Adrenal gland (tissue), 12 donors: ENCODE data around the gene RABGAP1L. TPM values are rescaled to one million over a fixed set of nuclear protein-coding genes. Genes with fewer than 3 reads are reported as not detected.

Experiments used
- DNase-seq, 7 donors: peaks; one replicate each; pipeline ENCODE4 v3.0.0-alpha.2; 2019 to 2020
- H3K27ac ChIP-seq, 5 donors: fragments of 200-600 bp; sonication (generic) in 4 of 5; 1 replicate in 3 of 5; 2 replicates in 2 of 5; pipeline versions ENCODE4 v1.5.1 to v1.8.0; 2016 to 2020; ENCODE audit warnings: mild to moderate bottlenecking in 1 of 5
- H3K27me3 ChIP-seq: fragments of 200-600 bp; 2 replicates; pipeline ENCODE4 v1.8.0; 2021
- H3K36me3 ChIP-seq, 2 donors: fragments of 200-600 bp; replicated peaks in 1 of 2; 1 replicate in 1 of 2; 2 replicates in 1 of 2; pipeline versions ENCODE4 v1.5.1 to v1.8.0; 2018 to 2022
- H3K4me1 ChIP-seq, 2 donors: fragments of 200-600 bp; replicated peaks in 1 of 2; 1 replicate in 1 of 2; 2 replicates in 1 of 2; pipeline versions ENCODE4 v1.5.1 to v1.8.0; 2018 to 2021
- H3K4me3 ChIP-seq, 4 donors: fragments of 200-600 bp; sonication (generic) in 3 of 4; one replicate each; pipeline ENCODE4 v1.5.1; 2016 to 2018
- H3K9me3 ChIP-seq, 3 donors: fragments of 200-600 bp; sonication (generic) in 1 of 3; replicated peaks in 1 of 3; 1 replicate in 2 of 3; 2 replicates in 1 of 3; pipeline versions ENCODE4 v1.5.1 to v1.8.0; 2016 to 2021
- POLR2A ChIP-seq, 2 donors: fragments of 450-650 bp; IDR thresholded peaks; one replicate each; pipeline ENCODE4 v1.6.1; 2017; ENCODE audit warnings: antibody characterized with exemption in 2 of 2, mild to moderate bottlenecking in 2 of 2, moderate library complexity in 1 of 2
- WGBS, 4 donors: extraction: QIAGEN DNeasy Blood & Tissue Kit in 2 of 4; methylation state at CpG; one replicate each; pipeline versions ENCODE4 v1.1.5 to v1.1.7; 2013 to 2017; 5-methylcytosine and 5-hydroxymethylcytosine counted together
- intact Hi-C, 2 donors: fragments of 100-400 bp; cut with DNase I; formaldehyde crosslinking; loops; one replicate each; pipeline versions ENCODE4 v1.14.1 to v1.15.0; 2022 to 2023
- polyA plus RNA-seq, 3 donors: library from polyadenylated mRNA; stranded (reverse); fragments of 200-250 nt in 2 of 3; fragments of 350-450 nt in 1 of 3; fragmentation: Illumina TruSeq in 1 of 3; extraction: RNeasy Lipid Tissue Mini Kit (QIAGEN cat#74804) in 1 of 3; gene quantifications; one replicate each; pipeline ENCODE4 v1.2.3, GENCODE V29; 2013 to 2014
- total RNA-seq, 9 donors: library from RNA; depleted of rRNA in 4 of 9; stranded (reverse); fragments of >200 nt in 4 of 9; fragments of 120-200 nt in 1 of 9; fragmentation: NEBNext Ultra II Directional in 1 of 9; extraction: Animal tissue kit (Norgen Biotek cat#: 25700) in 1 of 9; gene quantifications; one replicate each; pipeline versions ENCODE4 v1.1.0 to v1.2.4, GENCODE V29; 2013 to 2023
- TF ChIP-seq, protein P1 (sequence below), 6 experiments: fragments of 450-650 bp in 4 of 6; fragments of 200-600 bp in 2 of 6; sonication (generic) in 1 of 6; IDR thresholded peaks; 1 replicate in 5 of 6; 2 replicates in 1 of 6; pipeline versions ENCODE4 v1.5.1 to v1.8.0; 2016 to 2021; ENCODE audit warnings: antibody characterized with exemption in 6 of 6, mild to moderate bottlenecking in 2 of 6, moderate library complexity in 1 of 6
- donor health status: healthy with polysubstance abuse.
- donor health status: Bipolar disorder and iron deficiency.
- donor health status: DM: yes; HTN: yes; CAD: no.
- donor health status: DM: no; HTN: no; CAD: no.
- donor health status: DM: no; HTN: no; CAD: no.
- donor health status: DM: yes; HTN: yes; CAD: no.

The RABGAP1L gene
- total and polyA plus RNA-seq, 12 donors: 10.4 to 29.9 (median 19.7) TPM

DNA sequence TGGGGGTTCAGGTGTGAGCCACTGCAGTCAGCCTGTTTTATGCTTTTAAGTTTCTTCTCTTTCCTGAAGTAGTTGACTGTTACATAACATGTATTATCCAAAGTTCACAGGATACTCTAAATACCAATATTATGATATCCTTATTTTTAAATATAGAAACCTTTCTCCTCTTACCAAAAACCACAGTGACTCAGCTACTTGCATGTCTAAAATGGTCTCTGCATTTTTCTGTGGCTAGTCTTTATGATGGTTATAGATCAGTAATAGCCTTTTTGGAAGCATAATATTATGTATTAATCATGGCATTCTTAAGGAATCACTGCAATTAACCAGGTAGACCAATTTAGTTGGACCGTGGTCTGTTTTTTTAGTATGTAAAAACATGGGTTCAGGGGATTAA lies 629.7 kb downstream of the RABGAP1L start:
- no peaks in the 10 kb centered on the region for H3K4me1 ChIP-seq
- H3K4me3 ChIP-seq: no peak overlapping the region
- no peak for TF ChIP-seq POLR2A (IDR thresholded peaks at IDR 0.05)
- TF ChIP-seq, protein P1, sequence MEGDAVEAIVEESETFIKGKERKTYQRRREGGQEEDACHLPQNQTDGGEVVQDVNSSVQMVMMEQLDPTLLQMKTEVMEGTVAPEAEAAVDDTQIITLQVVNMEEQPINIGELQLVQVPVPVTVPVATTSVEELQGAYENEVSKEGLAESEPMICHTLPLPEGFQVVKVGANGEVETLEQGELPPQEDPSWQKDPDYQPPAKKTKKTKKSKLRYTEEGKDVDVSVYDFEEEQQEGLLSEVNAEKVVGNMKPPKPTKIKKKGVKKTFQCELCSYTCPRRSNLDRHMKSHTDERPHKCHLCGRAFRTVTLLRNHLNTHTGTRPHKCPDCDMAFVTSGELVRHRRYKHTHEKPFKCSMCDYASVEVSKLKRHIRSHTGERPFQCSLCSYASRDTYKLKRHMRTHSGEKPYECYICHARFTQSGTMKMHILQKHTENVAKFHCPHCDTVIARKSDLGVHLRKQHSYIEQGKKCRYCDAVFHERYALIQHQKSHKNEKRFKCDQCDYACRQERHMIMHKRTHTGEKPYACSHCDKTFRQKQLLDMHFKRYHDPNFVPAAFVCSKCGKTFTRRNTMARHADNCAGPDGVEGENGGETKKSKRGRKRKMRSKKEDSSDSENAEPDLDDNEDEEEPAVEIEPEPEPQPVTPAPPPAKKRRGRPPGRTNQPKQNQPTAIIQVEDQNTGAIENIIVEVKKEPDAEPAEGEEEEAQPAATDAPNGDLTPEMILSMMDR (IDR thresholded peaks at IDR 0.05): no peak
- H3K27ac ChIP-seq: no peak overlapping the region
- 83 to 96% (median 86%) methylated on average over 1 of the region's 1 CpG for WGBS, 4 donors
- no peaks in the 10 kb centered on the region for H3K9me3 ChIP-seq
- intact Hi-C loops: no loop called here
- DNase-seq: no peak
- no peaks in the 10 kb centered on the region for H3K36me3 ChIP-seq
- H3K27me3 ChIP-seq: no peaks in the 10 kb centered on the region

DNA sequence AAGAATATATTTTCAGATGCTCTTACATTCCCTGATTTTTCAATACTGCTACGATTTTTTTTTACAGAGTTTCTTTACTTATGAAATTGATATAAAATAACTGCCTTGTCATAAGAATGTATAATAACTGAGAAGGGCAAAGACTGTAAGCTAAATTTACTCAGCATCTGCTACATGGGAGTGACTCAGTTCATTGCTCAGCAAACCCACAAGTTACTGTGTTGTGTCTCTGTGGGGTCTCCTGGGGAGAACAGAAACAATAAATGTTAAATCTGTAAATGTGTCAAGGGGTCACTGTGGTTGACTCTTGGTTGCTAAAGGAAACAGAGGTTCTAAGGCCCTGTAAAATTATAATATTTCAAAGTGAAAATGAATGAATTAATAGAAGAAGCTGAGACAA lies 630.1 kb downstream of the RABGAP1L start:
- WGBS, 4 donors: 60 to 77% (median 70%) methylated on average over 1 of the region's 1 CpG
- intact Hi-C loops: no loop called here
- Histone ChIP-seq H3K27me3 (no peaks in the 10 kb centered on the region), H3K36me3 (no peaks in the 10 kb centered on the region), H3K4me3 (no peak overlapping the region), H3K27ac (no peak overlapping the region), H3K4me1 (no peaks in the 10 kb centered on the region), H3K9me3 (no peaks in the 10 kb centered on the region)
- TF ChIP-seq, protein P1 (IDR thresholded peaks at IDR 0.05): no peak
- no peak for DNase-seq

DNA sequence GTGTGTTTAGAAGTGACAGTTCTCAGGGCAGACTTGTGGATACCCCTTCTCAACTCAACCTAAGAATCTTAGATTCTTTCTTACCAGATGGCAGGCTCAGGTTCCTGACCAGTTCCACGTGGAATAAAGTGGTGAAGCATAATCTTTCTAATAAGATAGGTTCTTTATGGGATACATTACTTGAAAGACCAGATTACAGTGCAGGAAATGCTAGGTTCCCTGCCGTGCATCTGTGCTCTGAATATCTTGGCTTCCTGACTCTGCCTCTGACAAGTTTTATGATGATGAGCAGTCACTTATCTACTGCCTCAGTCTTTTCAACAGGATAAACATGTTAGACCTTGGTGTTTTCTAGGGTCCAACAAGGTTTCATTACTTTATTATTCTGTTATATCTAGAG lies 632.5 kb downstream of the RABGAP1L start:
- no peaks in the 10 kb centered on the region for H3K27me3 ChIP-seq
- H3K9me3 ChIP-seq: no peaks in the 10 kb centered on the region
- no peak for DNase-seq
- H3K4me3 ChIP-seq: no peak overlapping the region
- H3K27ac ChIP-seq: no peak overlapping the region
- WGBS, 4 donors: 44 to 61% (median 52%) methylated on average over 2 of the region's 2 CpGs
- no peaks in the 10 kb centered on the region for H3K36me3 ChIP-seq
- TF ChIP-seq, protein P1 (IDR thresholded peaks at IDR 0.05): no peak
- no peak for TF ChIP-seq POLR2A (IDR thresholded peaks at IDR 0.05)
- H3K4me1 ChIP-seq: no peaks in the 10 kb centered on the region
- intact Hi-C loops: no loop called here

DNA sequence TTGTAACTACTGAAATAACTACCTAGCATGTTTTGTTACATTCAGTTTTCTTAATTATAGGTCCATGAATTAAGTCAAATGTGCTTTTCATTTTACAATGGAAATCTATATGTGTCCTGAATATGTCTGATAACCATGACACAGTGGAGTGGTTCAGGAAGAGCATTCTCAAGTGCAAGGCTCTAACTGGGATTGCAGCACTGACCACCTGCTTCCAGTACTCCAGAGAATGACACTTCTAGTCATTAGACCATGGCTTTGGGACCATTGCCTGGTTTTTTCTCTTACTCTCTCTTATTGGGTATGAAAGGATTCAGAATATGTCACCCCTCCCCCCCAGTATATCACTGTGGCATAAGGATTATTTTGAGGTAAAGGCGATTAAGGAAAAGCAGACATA lies 635.5 kb downstream of the RABGAP1L start:
- H3K4me3 ChIP-seq: no peak overlapping the region
- no peak for DNase-seq
- H3K36me3 ChIP-seq: no peaks in the 10 kb centered on the region
- peaks cover 0 to 8% of the 10 kb centered on the region in 2 donors for H3K4me1 ChIP-seq
- intact Hi-C loops: no loop called here
- no peaks in the 10 kb centered on the region for H3K27me3 ChIP-seq
- no peaks in the 10 kb centered on the region for H3K9me3 ChIP-seq
- TF ChIP-seq, protein P1 (IDR thresholded peaks at IDR 0.05): no peak
- no peak for TF ChIP-seq POLR2A (IDR thresholded peaks at IDR 0.05)
- H3K27ac ChIP-seq: no peak overlapping the region
- WGBS, 4 donors: 90 to 100% (median 95%) methylated on average over 1 of the region's 1 CpG
